Adrenal gland (tissue), 12 donors: ENCODE results near the gene UTF1. TPM values are rescaled to one million over a fixed set of nuclear protein-coding genes. Genes with fewer than 3 reads are reported as not detected.

ENCODE experiments used
- DNase-seq, 7 donors: peaks; one replicate each; pipeline ENCODE4 v3.0.0-alpha.2; 2019 to 2020
- H3K27ac ChIP-seq, 5 donors: fragments of 200-600 bp; sonication (generic) in 4 of 5; 1 replicate in 3 of 5; 2 replicates in 2 of 5; pipeline versions ENCODE4 v1.5.1 to v1.8.0; 2016 to 2020; ENCODE audit warnings: mild to moderate bottlenecking in 1 of 5
- H3K27me3 ChIP-seq: fragments of 200-600 bp; 2 replicates; pipeline ENCODE4 v1.8.0; 2021
- H3K36me3 ChIP-seq, 2 donors: fragments of 200-600 bp; replicated peaks in 1 of 2; 1 replicate in 1 of 2; 2 replicates in 1 of 2; pipeline versions ENCODE4 v1.5.1 to v1.8.0; 2018 to 2022
- H3K4me1 ChIP-seq, 2 donors: fragments of 200-600 bp; replicated peaks in 1 of 2; 1 replicate in 1 of 2; 2 replicates in 1 of 2; pipeline versions ENCODE4 v1.5.1 to v1.8.0; 2018 to 2021
- H3K4me3 ChIP-seq, 4 donors: fragments of 200-600 bp; sonication (generic) in 3 of 4; one replicate each; pipeline ENCODE4 v1.5.1; 2016 to 2018
- H3K9me3 ChIP-seq, 3 donors: fragments of 200-600 bp; sonication (generic) in 1 of 3; replicated peaks in 1 of 3; 1 replicate in 2 of 3; 2 replicates in 1 of 3; pipeline versions ENCODE4 v1.5.1 to v1.8.0; 2016 to 2021
- POLR2A ChIP-seq, 2 donors: fragments of 450-650 bp; IDR thresholded peaks; one replicate each; pipeline ENCODE4 v1.6.1; 2017; ENCODE audit warnings: antibody characterized with exemption in 2 of 2, mild to moderate bottlenecking in 2 of 2, moderate library complexity in 1 of 2
- WGBS, 4 donors: extraction: QIAGEN DNeasy Blood & Tissue Kit in 2 of 4; methylation state at CpG; one replicate each; pipeline versions ENCODE4 v1.1.5 to v1.1.7; 2013 to 2017; 5-methylcytosine and 5-hydroxymethylcytosine counted together
- intact Hi-C, 2 donors: fragments of 100-400 bp; cut with DNase I; formaldehyde crosslinking; loops; one replicate each; pipeline versions ENCODE4 v1.14.1 to v1.15.0; 2022 to 2023
- polyA plus RNA-seq, 3 donors: library from polyadenylated mRNA; stranded (reverse); fragments of 200-250 nt in 2 of 3; fragments of 350-450 nt in 1 of 3; fragmentation: Illumina TruSeq in 1 of 3; extraction: RNeasy Lipid Tissue Mini Kit (QIAGEN cat#74804) in 1 of 3; gene quantifications; one replicate each; pipeline ENCODE4 v1.2.3, GENCODE V29; 2013 to 2014
- total RNA-seq, 9 donors: library from RNA; depleted of rRNA in 4 of 9; stranded (reverse); fragments of >200 nt in 4 of 9; fragments of 120-200 nt in 1 of 9; fragmentation: NEBNext Ultra II Directional in 1 of 9; extraction: Animal tissue kit (Norgen Biotek cat#: 25700) in 1 of 9; gene quantifications; one replicate each; pipeline versions ENCODE4 v1.1.0 to v1.2.4, GENCODE V29; 2013 to 2023
- TF ChIP-seq, protein P1 (sequence below), 6 experiments: fragments of 450-650 bp in 4 of 6; fragments of 200-600 bp in 2 of 6; sonication (generic) in 1 of 6; IDR thresholded peaks; 1 replicate in 5 of 6; 2 replicates in 1 of 6; pipeline versions ENCODE4 v1.5.1 to v1.8.0; 2016 to 2021; ENCODE audit warnings: antibody characterized with exemption in 6 of 6, mild to moderate bottlenecking in 2 of 6, moderate library complexity in 1 of 6
- donor health status: healthy with polysubstance abuse.
- donor health status: Bipolar disorder and iron deficiency.
- donor health status: DM: yes; HTN: yes; CAD: no.
- donor health status: DM: no; HTN: no; CAD: no.
- donor health status: DM: no; HTN: no; CAD: no.
- donor health status: DM: yes; HTN: yes; CAD: no.

Gene UTF1
- total and polyA plus RNA-seq, 12 donors: 0.19 to 0.24 TPM; not detected in 10

DNA sequence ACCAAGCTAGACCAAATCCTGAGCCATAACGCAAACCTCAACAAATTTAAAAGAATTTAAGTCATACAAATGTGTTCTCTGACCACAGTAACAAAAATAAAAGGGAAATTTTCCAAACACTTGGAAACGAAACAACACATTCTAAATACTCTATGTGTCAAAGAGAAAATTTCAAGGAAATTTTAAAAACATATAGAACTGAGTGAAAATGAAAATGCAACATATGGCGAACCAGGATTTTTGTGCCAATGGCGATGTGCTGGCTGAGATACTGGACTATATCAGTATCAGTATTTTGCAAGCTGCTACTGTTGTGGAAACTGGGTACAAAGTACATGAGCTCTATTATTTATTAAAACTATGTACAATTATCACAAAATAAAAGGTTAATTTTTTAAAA, 35.9 kb upstream of the UTF1 start:
- intact Hi-C loops: no loop called here
- Histone ChIP-seq H3K9me3 (no peaks in the 10 kb centered on the region), H3K27me3 (no peaks in the 10 kb centered on the region), H3K27ac (no peak overlapping the region), H3K36me3 (no peaks in the 10 kb centered on the region), H3K4me1 (no peaks in the 10 kb centered on the region), H3K4me3 (no peak overlapping the region)
- no peak for DNase-seq
- 87 to 90% (median 89%) methylated on average over 4 of the region's 4 CpGs for WGBS, 4 donors
- no peak for TF ChIP-seq POLR2A (IDR thresholded peaks at IDR 0.05)

GRCh38 chr10:133195096-133195495, 34.9 kb upstream of the UTF1 start:
- Histone ChIP-seq H3K4me1 (no peaks in the 10 kb centered on the region), H3K27me3 (no peaks in the 10 kb centered on the region), H3K9me3 (no peaks in the 10 kb centered on the region), H3K4me3 (no peak overlapping the region), H3K27ac (no peak overlapping the region), H3K36me3 (no peaks in the 10 kb centered on the region)
- DNase-seq: no peak
- intact Hi-C loops: no loop called here
- WGBS, 4 donors: 87 to 92% (median 90%) methylated on average over 15 to 19 of the region's 19 CpGs
- no peak for TF ChIP-seq POLR2A (IDR thresholded peaks at IDR 0.05)
- TF ChIP-seq, protein P1, sequence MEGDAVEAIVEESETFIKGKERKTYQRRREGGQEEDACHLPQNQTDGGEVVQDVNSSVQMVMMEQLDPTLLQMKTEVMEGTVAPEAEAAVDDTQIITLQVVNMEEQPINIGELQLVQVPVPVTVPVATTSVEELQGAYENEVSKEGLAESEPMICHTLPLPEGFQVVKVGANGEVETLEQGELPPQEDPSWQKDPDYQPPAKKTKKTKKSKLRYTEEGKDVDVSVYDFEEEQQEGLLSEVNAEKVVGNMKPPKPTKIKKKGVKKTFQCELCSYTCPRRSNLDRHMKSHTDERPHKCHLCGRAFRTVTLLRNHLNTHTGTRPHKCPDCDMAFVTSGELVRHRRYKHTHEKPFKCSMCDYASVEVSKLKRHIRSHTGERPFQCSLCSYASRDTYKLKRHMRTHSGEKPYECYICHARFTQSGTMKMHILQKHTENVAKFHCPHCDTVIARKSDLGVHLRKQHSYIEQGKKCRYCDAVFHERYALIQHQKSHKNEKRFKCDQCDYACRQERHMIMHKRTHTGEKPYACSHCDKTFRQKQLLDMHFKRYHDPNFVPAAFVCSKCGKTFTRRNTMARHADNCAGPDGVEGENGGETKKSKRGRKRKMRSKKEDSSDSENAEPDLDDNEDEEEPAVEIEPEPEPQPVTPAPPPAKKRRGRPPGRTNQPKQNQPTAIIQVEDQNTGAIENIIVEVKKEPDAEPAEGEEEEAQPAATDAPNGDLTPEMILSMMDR (IDR thresholded peaks at IDR 0.05): no peak

DNA sequence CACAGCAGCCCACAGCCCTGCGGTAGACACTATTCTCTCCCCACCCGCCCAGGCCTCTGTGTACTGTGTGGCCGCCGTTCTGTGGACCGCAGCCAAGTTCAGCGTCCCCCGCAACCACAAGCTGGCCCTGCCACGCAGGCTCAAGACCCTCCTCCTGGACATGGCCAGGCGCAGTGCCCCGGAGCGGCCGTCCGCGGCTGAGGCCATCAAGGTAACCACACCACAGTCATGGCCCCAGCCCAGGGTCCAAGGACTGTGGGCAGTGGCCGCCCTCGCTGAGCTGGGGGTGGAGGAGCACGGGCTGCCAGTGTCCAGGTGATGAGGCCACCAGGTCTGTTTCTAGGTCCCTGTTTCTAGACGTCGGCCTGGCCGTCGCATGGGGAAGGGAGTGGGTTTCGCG, 34.4 kb upstream of the UTF1 start:
- H3K36me3 ChIP-seq: no peaks in the 10 kb centered on the region
- H3K27me3 ChIP-seq: no peaks in the 10 kb centered on the region
- no peak overlapping the region for H3K4me3 ChIP-seq
- 95 to 100% (median 96%) methylated on average over 3 to 23 of the region's 23 CpGs for WGBS, 4 donors
- no peaks in the 10 kb centered on the region for H3K4me1 ChIP-seq
- TF ChIP-seq, protein P1 (IDR thresholded peaks at IDR 0.05): no peak
- intact Hi-C loops: no loop called here
- no peaks in the 10 kb centered on the region for H3K9me3 ChIP-seq
- H3K27ac ChIP-seq: no peak overlapping the region
- no peak for DNase-seq

GRCh38 chr10:133196221-133196915, 33.6 kb upstream of the UTF1 start:
- intact Hi-C loops: no loop called here
- DNase-seq: no peak
- H3K27me3 ChIP-seq: no peaks in the 10 kb centered on the region
- H3K36me3 ChIP-seq: no peaks in the 10 kb centered on the region
- no peak overlapping the region for H3K4me3 ChIP-seq
- no peak overlapping the region for H3K27ac ChIP-seq
- no peaks in the 10 kb centered on the region for H3K4me1 ChIP-seq
- WGBS, 4 donors: 81 to 92% (median 84%) methylated on average over 8 to 24 of the region's 24 CpGs
- H3K9me3 ChIP-seq: no peaks in the 10 kb centered on the region
- TF ChIP-seq, protein P1 (IDR thresholded peaks at IDR 0.05): no peak
- TF ChIP-seq POLR2A (IDR thresholded peaks at IDR 0.05): no peak
